Measurements from ENCODE around the gene SLC27A2.

DNA sequence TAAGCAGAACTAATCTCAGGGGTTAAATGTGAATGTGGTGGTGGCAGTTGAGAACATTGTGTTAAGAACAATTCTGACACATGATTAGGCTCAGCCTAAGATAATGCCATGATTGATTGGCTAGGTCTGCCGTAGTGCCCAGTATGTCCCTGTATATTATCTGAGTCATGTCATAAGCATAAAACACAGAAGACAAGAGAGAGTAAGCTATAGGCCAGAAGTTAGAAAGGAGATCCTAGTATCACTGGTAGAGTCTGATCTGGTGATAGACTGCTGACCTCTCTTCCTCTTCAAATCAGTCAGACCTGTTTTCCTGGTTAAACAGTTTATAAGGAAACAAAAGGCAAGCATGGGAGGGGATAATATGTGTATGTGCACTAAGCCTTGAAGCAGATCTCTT is 32.9 kb upstream of the SLC27A2 start:
- TF ChIP-seq CTCF (IDR thresholded peaks at IDR 0.05) (no peak), EZH2 (IDR thresholded peaks at IDR 0.05; ENCODE audit: borderline replicate concordance, insufficient read depth, low read depth, low read length, poor library complexity, severe bottlenecking) (no peak)

Data from B cell (primary cell).